HepG2 (cell line): ENCODE data around the gene PRKN.

ENCODE experiments used
- CTCF ChIP-seq: sonication (generic); formaldehyde crosslinking; IDR thresholded peaks from 2 replicates; pipeline ENCODE4 v1.5.0; 2020; ENCODE audit warnings: mild to moderate bottlenecking, missing genetic modification reagents, moderate library complexity
- KDM6A ChIP-seq: IDR thresholded peaks from 2 replicates; pipeline ENCODE4 v1.6.1; 2016; ENCODE audit warnings: low read depth
- MXI1 ChIP-seq: IDR thresholded peaks from 3 replicates; pipeline ENCODE4 v1.6.1; 2012; ENCODE audit warnings: low read depth, low read length, inconsistent platforms, borderline replicate concordance
- RXRA ChIP-seq: sonication (generic); formaldehyde crosslinking; IDR thresholded peaks from 2 replicates; pipeline ENCODE4 v1.5.1; 2020; ENCODE audit warnings: missing genetic modification reagents
- TAF1 ChIP-seq: sonication (generic); formaldehyde crosslinking; IDR thresholded peaks from 2 replicates; pipeline ENCODE4 v1.4.0; 2020; ENCODE audit warnings: missing genetic modification reagents
- ZBTB38 ChIP-seq: sonication (generic); formaldehyde crosslinking; IDR thresholded peaks from 2 replicates; pipeline ENCODE4 v1.5.1; 2020; ENCODE audit warnings: mild to moderate bottlenecking, missing genetic modification reagents
- ZNF224 ChIP-seq: sonication (generic); formaldehyde crosslinking; IDR thresholded peaks from 2 replicates; pipeline ENCODE4 v1.5.0; 2020; ENCODE audit warnings: mild to moderate bottlenecking, missing genetic modification reagents

- TF ChIP-seq TAF1 (CRISPR knock-in tag) (no peak), CTCF (CRISPR knock-in tag) (no peak), RXRA (CRISPR knock-in tag) (no peak), KDM6A (no peak), MXI1 (no peak), ZBTB38 (no peak), ZNF224 (CRISPR knock-in tag) (no peak)
Observed at GRCh38 chr6:161410736-161411135, 1316.8 kb downstream of the PRKN start.
